Measurements from ENCODE around the gene SLC28A3. TPM values are rescaled to one million over a fixed set of nuclear protein-coding genes. Genes with fewer than 3 reads are reported as not detected.

SLC28A3 gene
- total and polyA plus RNA-seq, 2 of the 8 experiments (the other 6 are each of a cell fraction or from before 2014, with no cell fraction given) = 0.02 TPM; not detected in 1

DNA sequence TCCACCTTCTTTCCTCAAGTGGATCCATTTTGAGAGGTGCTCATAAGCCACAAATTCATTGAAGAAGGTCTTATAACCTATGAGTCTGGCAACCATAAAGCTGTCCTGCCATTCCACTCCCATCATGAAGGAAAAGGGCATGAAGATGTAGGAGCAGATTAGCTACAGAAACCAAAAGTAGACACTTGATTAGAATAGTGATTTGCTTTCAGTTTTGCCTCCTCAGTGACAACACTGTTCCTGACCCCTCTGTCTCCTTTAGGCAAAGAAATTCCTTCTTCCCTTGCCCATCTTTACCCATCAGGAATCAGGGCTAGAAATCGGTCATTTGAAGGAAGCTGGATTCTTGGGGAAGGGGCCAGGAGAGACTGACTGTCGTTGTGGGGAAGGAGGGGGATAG lies 55.2 kb downstream of the SLC28A3 start (continued):
- TF ChIP-seq CHD2 (IDR thresholded peaks at IDR 0.05; ENCODE audit: low read length) = no peak
- no peak for TF ChIP-seq SP2 (IDR thresholded peaks at IDR 0.05; ENCODE audit: low read length)
- no peak for TF ChIP-seq RFX5 (IDR thresholded peaks at IDR 0.05; ENCODE audit: borderline replicate concordance, low read depth, low read length)
- no peak for TF ChIP-seq BACH1 (IDR thresholded peaks at IDR 0.05; ENCODE audit: low read length)
- TF ChIP-seq BRCA1 (IDR thresholded peaks at IDR 0.05; ENCODE audit: low read depth, low read length) = no peak
